PC-3 (cell line): ENCODE measurements around the gene SPAAR.

Experiments
- EZH2 ChIP-seq: fragments of 300-600 bp; sonication (generic); IDR thresholded peaks from one replicate; pipeline ENCODE4 v1.6.1; 2017; ENCODE audit warnings: antibody characterized with exemption, mild to moderate bottlenecking, low read length; ENCODE audit not compliant: unreplicated experiment
- EZH2phosphoT487 ChIP-seq: fragments of 300-600 bp; sonication (generic); IDR thresholded peaks from 2 replicates; pipeline ENCODE4 v1.6.1; 2018; ENCODE audit warnings: mild to moderate bottlenecking, antibody characterized with exemption, low read length, borderline replicate concordance
- TF ChIP-seq, protein P1 (sequence below): fragments of 300-600 bp; sonication (generic); conservative IDR thresholded peaks from 2 replicates; pipeline ENCODE4 v1.5.1; 2017; ENCODE audit warnings: antibody characterized with exemption, low read depth, mild to moderate bottlenecking, low read length

DNA sequence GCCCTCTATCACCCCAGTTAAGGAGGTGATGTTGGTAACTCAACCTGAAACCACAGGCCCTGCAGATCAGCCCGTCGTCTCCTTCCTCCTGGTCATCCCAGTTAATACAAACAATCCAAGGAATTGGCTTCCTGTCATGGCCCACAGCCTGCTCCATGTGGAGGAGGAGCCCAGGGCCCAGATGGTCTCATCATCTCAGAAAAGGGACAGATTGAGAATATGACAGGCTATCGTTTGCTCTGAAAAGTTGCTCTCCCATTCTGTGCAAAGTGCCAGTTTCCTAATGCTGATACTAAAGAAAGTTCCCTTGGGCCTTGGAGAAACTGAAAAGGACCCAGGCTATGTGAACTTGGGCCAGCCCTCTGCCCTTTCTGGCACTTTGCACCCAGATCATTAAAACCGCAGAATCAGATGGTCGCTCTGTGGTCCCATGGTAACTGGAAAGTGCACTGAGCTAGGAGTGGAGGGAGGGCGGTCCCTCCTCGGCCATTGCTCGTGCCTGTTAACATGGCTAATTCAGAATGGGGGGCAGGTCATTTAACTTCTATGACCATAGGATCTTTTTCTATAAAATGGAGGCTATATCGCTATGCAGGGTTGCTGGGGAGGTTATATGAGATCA, 675 bp upstream of the SPAAR start:
- TF ChIP-seq, protein P1, sequence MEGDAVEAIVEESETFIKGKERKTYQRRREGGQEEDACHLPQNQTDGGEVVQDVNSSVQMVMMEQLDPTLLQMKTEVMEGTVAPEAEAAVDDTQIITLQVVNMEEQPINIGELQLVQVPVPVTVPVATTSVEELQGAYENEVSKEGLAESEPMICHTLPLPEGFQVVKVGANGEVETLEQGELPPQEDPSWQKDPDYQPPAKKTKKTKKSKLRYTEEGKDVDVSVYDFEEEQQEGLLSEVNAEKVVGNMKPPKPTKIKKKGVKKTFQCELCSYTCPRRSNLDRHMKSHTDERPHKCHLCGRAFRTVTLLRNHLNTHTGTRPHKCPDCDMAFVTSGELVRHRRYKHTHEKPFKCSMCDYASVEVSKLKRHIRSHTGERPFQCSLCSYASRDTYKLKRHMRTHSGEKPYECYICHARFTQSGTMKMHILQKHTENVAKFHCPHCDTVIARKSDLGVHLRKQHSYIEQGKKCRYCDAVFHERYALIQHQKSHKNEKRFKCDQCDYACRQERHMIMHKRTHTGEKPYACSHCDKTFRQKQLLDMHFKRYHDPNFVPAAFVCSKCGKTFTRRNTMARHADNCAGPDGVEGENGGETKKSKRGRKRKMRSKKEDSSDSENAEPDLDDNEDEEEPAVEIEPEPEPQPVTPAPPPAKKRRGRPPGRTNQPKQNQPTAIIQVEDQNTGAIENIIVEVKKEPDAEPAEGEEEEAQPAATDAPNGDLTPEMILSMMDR = no peak
- TF ChIP-seq EZH2 = no peak
- no peak for TF ChIP-seq EZH2phosphoT487
